ENCODE measurements around the gene RERE. TPM values are rescaled to one million over a fixed set of nuclear protein-coding genes. Genes with fewer than 3 reads are reported as not detected.

Gene RERE
- total RNA-seq, 1 experiment from 2014 or later = 217 TPM

DNA sequence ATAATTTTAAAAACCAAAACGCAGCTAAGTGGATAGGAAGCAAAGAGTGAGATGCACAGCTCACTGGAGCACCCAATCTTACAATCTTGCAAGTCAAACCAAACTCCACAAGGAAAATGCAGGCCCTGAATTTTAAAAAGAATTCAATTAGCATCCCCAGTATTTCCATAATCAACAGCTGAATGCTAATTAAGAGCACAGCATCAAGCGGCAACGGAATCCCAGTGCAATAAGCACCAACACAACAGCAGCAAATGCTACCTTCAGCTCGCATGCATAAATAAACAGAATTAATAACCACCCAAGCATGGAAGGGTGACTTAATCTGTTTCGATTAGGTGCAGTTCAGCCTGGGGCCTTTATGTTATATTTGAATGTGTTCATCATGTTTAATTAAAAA, 356.7 kb downstream of the RERE start:
- DNase-seq (ENCODE audit: low read depth, low spot score) (no peak), ATAC-seq (no peak)
- H3K27me3 ChIP-seq (ENCODE audit: control insufficient read depth, insufficient read depth, low read length) = no peaks in the 10 kb centered on the region
- peaks cover 31% of the 10 kb centered on the region for H3K4me1 ChIP-seq (ENCODE audit: control insufficient read depth, insufficient read depth, low read length)
- H3K4me3 ChIP-seq (ENCODE audit: low read depth in 2 of 2, low read length in 2 of 2) = no peak overlapping the region
- in situ Hi-C loops (cut with HindIII; ENCODE audit: low pct_unique_long_range_greater_than_20kb, low sequenced_read_pairs) = no loop called here
- no peaks in the 10 kb centered on the region for H3K9me3 ChIP-seq (ENCODE audit: control insufficient read depth, insufficient read depth, low read depth, low read length)
- no TSS peak for BruUV-seq (replicated peaks)
- H3K36me3 ChIP-seq (ENCODE audit: control insufficient read depth, insufficient read depth, low read length) = no peaks in the 10 kb centered on the region; the same call in none of the 2 replicates
- no peak overlapping the region for H3K27ac ChIP-seq (ENCODE audit: low read length)
- ChIA-PET POLR2A (interaction anchor here (1.1 kb wide), 1 partner anchor 29 kb away, joined by 3 read pairs; no protein-coding TSS in a partner anchor), CTCF (no interaction called here)
- TF ChIP-seq, protein P1, sequence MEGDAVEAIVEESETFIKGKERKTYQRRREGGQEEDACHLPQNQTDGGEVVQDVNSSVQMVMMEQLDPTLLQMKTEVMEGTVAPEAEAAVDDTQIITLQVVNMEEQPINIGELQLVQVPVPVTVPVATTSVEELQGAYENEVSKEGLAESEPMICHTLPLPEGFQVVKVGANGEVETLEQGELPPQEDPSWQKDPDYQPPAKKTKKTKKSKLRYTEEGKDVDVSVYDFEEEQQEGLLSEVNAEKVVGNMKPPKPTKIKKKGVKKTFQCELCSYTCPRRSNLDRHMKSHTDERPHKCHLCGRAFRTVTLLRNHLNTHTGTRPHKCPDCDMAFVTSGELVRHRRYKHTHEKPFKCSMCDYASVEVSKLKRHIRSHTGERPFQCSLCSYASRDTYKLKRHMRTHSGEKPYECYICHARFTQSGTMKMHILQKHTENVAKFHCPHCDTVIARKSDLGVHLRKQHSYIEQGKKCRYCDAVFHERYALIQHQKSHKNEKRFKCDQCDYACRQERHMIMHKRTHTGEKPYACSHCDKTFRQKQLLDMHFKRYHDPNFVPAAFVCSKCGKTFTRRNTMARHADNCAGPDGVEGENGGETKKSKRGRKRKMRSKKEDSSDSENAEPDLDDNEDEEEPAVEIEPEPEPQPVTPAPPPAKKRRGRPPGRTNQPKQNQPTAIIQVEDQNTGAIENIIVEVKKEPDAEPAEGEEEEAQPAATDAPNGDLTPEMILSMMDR (IDR thresholded peaks at IDR 0.05) = no peak
- TF ChIP-seq SIN3A (IDR thresholded peaks at IDR 0.05; ENCODE audit: borderline replicate concordance, insufficient read depth, low read depth, low read length) = no peak
- intact Hi-C loops (cut with micrococcal nuclease; ENCODE audit: unreplicated experiment) = no loop called here

DNA sequence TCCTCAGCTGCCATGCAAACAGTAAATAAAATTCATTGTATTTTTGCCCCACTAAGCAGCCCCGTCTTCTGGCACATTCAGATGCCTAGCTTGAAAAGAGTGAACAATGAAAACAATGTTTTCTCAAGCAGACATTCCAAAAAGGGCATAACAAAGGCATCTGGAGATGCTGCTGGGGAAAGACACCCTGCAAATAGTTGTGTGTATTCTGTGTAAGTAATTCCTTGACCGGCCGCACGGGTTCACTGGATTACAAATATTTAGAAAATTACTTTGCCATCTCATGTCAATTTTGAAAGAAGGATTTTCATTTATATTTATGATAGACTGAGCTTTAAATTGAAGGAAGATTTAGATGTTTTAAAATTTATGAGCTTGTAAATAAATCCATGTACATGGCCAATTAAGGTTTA, 357.3 kb downstream of the RERE start:
- Histone ChIP-seq H3K4me3 (ENCODE audit: low read depth in 2 of 2, low read length in 2 of 2) (no peak overlapping the region), H3K27ac (ENCODE audit: low read length) (no peak overlapping the region), H3K27me3 (ENCODE audit: control insufficient read depth, insufficient read depth, low read length) (no peaks in the 10 kb centered on the region), H3K9me3 (ENCODE audit: control insufficient read depth, insufficient read depth, low read depth, low read length) (no peaks in the 10 kb centered on the region), H3K4me1 (ENCODE audit: control insufficient read depth, insufficient read depth, low read length) (peaks cover 31% of the 10 kb centered on the region), H3K36me3 (ENCODE audit: control insufficient read depth, insufficient read depth, low read length) (no peaks in the 10 kb centered on the region; the same call in none of the 2 replicates)
- intact Hi-C loops (cut with micrococcal nuclease; ENCODE audit: unreplicated experiment) = no loop called here
- ATAC-seq = no peak
- BruUV-seq (replicated peaks) = no TSS peak
- TF ChIP-seq, protein P2, sequence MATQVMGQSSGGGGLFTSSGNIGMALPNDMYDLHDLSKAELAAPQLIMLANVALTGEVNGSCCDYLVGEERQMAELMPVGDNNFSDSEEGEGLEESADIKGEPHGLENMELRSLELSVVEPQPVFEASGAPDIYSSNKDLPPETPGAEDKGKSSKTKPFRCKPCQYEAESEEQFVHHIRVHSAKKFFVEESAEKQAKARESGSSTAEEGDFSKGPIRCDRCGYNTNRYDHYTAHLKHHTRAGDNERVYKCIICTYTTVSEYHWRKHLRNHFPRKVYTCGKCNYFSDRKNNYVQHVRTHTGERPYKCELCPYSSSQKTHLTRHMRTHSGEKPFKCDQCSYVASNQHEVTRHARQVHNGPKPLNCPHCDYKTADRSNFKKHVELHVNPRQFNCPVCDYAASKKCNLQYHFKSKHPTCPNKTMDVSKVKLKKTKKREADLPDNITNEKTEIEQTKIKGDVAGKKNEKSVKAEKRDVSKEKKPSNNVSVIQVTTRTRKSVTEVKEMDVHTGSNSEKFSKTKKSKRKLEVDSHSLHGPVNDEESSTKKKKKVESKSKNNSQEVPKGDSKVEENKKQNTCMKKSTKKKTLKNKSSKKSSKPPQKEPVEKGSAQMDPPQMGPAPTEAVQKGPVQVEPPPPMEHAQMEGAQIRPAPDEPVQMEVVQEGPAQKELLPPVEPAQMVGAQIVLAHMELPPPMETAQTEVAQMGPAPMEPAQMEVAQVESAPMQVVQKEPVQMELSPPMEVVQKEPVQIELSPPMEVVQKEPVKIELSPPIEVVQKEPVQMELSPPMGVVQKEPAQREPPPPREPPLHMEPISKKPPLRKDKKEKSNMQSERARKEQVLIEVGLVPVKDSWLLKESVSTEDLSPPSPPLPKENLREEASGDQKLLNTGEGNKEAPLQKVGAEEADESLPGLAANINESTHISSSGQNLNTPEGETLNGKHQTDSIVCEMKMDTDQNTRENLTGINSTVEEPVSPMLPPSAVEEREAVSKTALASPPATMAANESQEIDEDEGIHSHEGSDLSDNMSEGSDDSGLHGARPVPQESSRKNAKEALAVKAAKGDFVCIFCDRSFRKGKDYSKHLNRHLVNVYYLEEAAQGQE (IDR thresholded peaks at IDR 0.05; ENCODE audit: insufficient read depth in 1 of 2, low read depth in 2 of 2, low read length in 1 of 2) = no peak
- TF ChIP-seq, protein P1 (IDR thresholded peaks at IDR 0.05) = no peak
- TF ChIP-seq POLR2AphosphoS5 (IDR thresholded peaks at IDR 0.05; ENCODE audit: low read depth, low read length) (no peak), TCF7L2 (IDR thresholded peaks at IDR 0.05; ENCODE audit: low read depth, low read length) (no peak), SIN3A (IDR thresholded peaks at IDR 0.05; ENCODE audit: borderline replicate concordance, insufficient read depth, low read depth, low read length) (no peak)
- ChIA-PET CTCF (no interaction called here), POLR2A (interaction anchor here (1.1 kb wide), 1 partner anchor 30 kb away, joined by 3 read pairs; no protein-coding TSS in a partner anchor)
- in situ Hi-C loops (cut with HindIII; ENCODE audit: low pct_unique_long_range_greater_than_20kb, low sequenced_read_pairs) = no loop called here
- DNase-seq (ENCODE audit: low read depth, low spot score) = no peak

All from Panc1 (cell line).